Neuronal stem cell (in vitro differentiated cells): ENCODE measurements around the gene TRIM34.

ENCODE experiments used
- DNase-seq: peaks from one replicate; pipeline ENCODE4 v3.0.0-alpha.2; 2013; ENCODE audit warnings: low spot score
- H2AFZ ChIP-seq: one replicate; pipeline ENCODE4 v1.6.1; 2013; ENCODE audit warnings: mild to moderate bottlenecking, low read length, inconsistent platforms
- H2AK5ac ChIP-seq: 2 replicates; pipeline ENCODE4 v1.6.1; 2013; ENCODE audit warnings: low read depth, mild to moderate bottlenecking, inconsistent platforms, low read length, moderate library complexity, mixed read lengths
- H2BK120ac ChIP-seq: 2 replicates; pipeline ENCODE4 v1.6.1; 2013; ENCODE audit warnings: low read depth, mild to moderate bottlenecking, inconsistent platforms, low read length, moderate library complexity, mixed read lengths
- H2BK12ac ChIP-seq: one replicate; pipeline ENCODE4 v1.6.1; 2013; ENCODE audit warnings: low read length, inconsistent platforms
- H2BK15ac ChIP-seq: 2 replicates; pipeline ENCODE4 v1.6.1; 2013; ENCODE audit warnings: mild to moderate bottlenecking, low read length, inconsistent platforms, mixed read lengths
- H2BK5ac ChIP-seq: one replicate; pipeline ENCODE4 v1.6.1; 2013; ENCODE audit warnings: inconsistent platforms, mild to moderate bottlenecking, low read length, moderate library complexity
- H3K14ac ChIP-seq: one replicate; pipeline ENCODE4 v1.6.1; 2013; ENCODE audit warnings: low read length, inconsistent platforms
- H3K18ac ChIP-seq: 2 replicates; pipeline ENCODE4 v1.6.1; 2013; ENCODE audit warnings: low read length, inconsistent platforms
- H3K23ac ChIP-seq: 2 replicates; pipeline ENCODE4 v1.6.1; 2013; ENCODE audit warnings: low read depth, mild to moderate bottlenecking, mixed read lengths, low read length, inconsistent platforms; ENCODE audit not compliant: poor library complexity
- H3K27ac ChIP-seq: replicated peaks from 3 replicates; pipeline ENCODE4 v1.5.1; 2013; ENCODE audit warnings: low read length, inconsistent platforms
- H3K27me3 ChIP-seq, 3 experiments: 2 replicates each; pipeline ENCODE4 v1.6.1; 2013; ENCODE audit warnings: low read length in 3 of 3, mild to moderate bottlenecking in 2 of 3, inconsistent platforms in 1 of 3, low read depth in 1 of 3, mixed read lengths in 1 of 3, moderate library complexity in 1 of 3; ENCODE audit not compliant: control insufficient read depth in 3 of 3, insufficient read depth in 3 of 3
- H3K36me3 ChIP-seq, 2 donors: replicated peaks in 1 of 2; 2 replicates each; pipeline ENCODE4 v1.6.1; 2013; ENCODE audit warnings: low read length in 2 of 2; ENCODE audit not compliant: control insufficient read depth in 2 of 2, insufficient read depth in 2 of 2
- H3K4ac ChIP-seq: 2 replicates; pipeline ENCODE4 v1.6.1; 2013; ENCODE audit warnings: inconsistent platforms, mild to moderate bottlenecking, low read length, moderate library complexity
- H3K4me1 ChIP-seq, 2 donors: 1 replicate in 1 of 2; 2 replicates in 1 of 2; pipeline ENCODE4 v1.6.1; 2013; ENCODE audit warnings: low read length in 2 of 2, low read depth in 1 of 2; ENCODE audit not compliant: control insufficient read depth in 2 of 2, insufficient read depth in 1 of 2
- H3K4me2 ChIP-seq: one replicate; pipeline ENCODE4 v1.6.1; 2013; ENCODE audit warnings: mild to moderate bottlenecking, low read length, inconsistent platforms; ENCODE audit not compliant: insufficient read depth, poor library complexity, severe bottlenecking
- H3K4me3 ChIP-seq, 2 donors: 2 replicates each; pipeline ENCODE4 v1.5.1; 2013; ENCODE audit warnings: low read length in 2 of 2, mild to moderate bottlenecking in 2 of 2, inconsistent platforms in 1 of 2, moderate library complexity in 1 of 2
- H3K79me1 ChIP-seq: one replicate; pipeline ENCODE4 v1.6.1; 2013; ENCODE audit warnings: low read depth, mild to moderate bottlenecking, inconsistent platforms, low read length, moderate library complexity
- H3K9ac ChIP-seq: one replicate; pipeline ENCODE4 v1.6.1; 2013; ENCODE audit warnings: mild to moderate bottlenecking, low read depth, low read length, inconsistent platforms; ENCODE audit not compliant: poor library complexity
- H3K9me3 ChIP-seq, 2 donors: replicated peaks in 1 of 2; 2 replicates each; pipeline versions ENCODE3 to v1.6.1; 2013; ENCODE audit warnings: low read length in 2 of 2, mild to moderate bottlenecking in 2 of 2, inconsistent platforms in 1 of 2, low read depth in 1 of 2, mixed read lengths in 1 of 2, moderate library complexity in 1 of 2; ENCODE audit not compliant: control insufficient read depth in 2 of 2, insufficient read depth in 1 of 2
- H4K8ac ChIP-seq: one replicate; pipeline ENCODE4 v1.6.1; 2013; ENCODE audit warnings: low read depth, mild to moderate bottlenecking, inconsistent platforms, low read length, moderate library complexity
- H4K91ac ChIP-seq: one replicate; pipeline ENCODE4 v1.6.1; 2013; ENCODE audit warnings: low read length, low read depth, mild to moderate bottlenecking, inconsistent platforms; ENCODE audit not compliant: poor library complexity
- WGBS, 2 donors: extraction: QIAGEN DNeasy Blood & Tissue Kit; methylation state at CpG; one replicate each; pipeline ENCODE4 v1.1.7; 2013; ENCODE audit warnings: missing lambda C conversion rate in 2 of 2, mixed read lengths in 1 of 2; ENCODE audit not compliant: insufficient read length in 2 of 2, insufficient replicate concordance in 1 of 2; ENCODE audit errors: extremely low coverage in 2 of 2; 5-methylcytosine and 5-hydroxymethylcytosine counted together

Gene TRIM34

GRCh38 chr11:5684646-5685362 lies 60.0 kb downstream of the TRIM34 start, which contains the start of gene TRIM5:
TSS of gene TRIM5 (minus strand) at chr11:5685074. CDS start at chr11:5680177, 4,897 bp downstream.
- Histone ChIP-seq H3K4me3 (peak within 1 kb of the TSS; percentile 70 to 76), H2BK5ac (no peak within 1 kb of the TSS), H4K8ac (no peak within 1 kb of the TSS), H2BK120ac (no peak within 1 kb of the TSS), H3K4me1 (peaks cover 0 to 3% of the 10 kb centered on the region in 2 donors), H2BK15ac (no peak within 1 kb of the TSS), H3K4ac (no peak within 1 kb of the TSS), H3K79me1 (no peaks in the 10 kb centered on the region), H3K18ac (no peak within 1 kb of the TSS), H3K27ac (peak within 1 kb of the TSS; percentile 58), H4K91ac (no peak within 1 kb of the TSS), H3K23ac (no peak within 1 kb of the TSS), H3K27me3 (no peaks in the 10 kb centered on the region), H3K36me3 (peaks cover under 1 to 17% of the 10 kb centered on the region in 2 donors), H3K9ac (no peak within 1 kb of the TSS), H2AFZ (peak within 1 kb of the TSS; percentile 97), H3K9me3 (peaks cover 4% of the 10 kb centered on the region in 2 donors), H2BK12ac (peak within 1 kb of the TSS; percentile 8), H3K14ac (no peak within 1 kb of the TSS), H3K4me2 (peak within 1 kb of the TSS; percentile 63), H2AK5ac (no peak within 1 kb of the TSS)
- DNase-seq = peak; percentile 74
- WGBS, 2 donors = no CpG with 5 or more reads among the region's 13 CpGs

DNA sequence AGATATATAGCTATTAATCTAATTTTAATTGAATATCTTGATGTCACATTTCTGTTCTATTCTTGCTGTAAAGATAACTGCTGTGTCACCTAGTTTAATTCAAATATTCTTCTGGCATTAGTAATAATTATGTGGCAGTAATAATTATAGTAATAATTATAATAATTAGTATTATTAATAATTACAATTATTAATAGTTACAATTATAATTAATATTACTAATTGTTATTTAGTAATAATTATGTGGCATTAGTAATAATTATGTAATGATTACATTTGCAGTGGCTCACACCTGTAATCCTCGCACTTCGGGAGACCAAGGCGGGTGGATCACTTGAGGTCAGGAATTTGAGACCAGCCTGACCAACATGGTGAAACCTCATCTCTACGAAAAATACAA lies 61.6 kb downstream of the TRIM34 start:
- no peak overlapping the region for H2AK5ac ChIP-seq
- no peak overlapping the region for H3K4ac ChIP-seq
- no peak overlapping the region for H2BK12ac ChIP-seq
- H3K4me3 ChIP-seq = no peak overlapping the region
- H3K14ac ChIP-seq = no peak overlapping the region
- no peak overlapping the region for H2AFZ ChIP-seq
- no peaks in the 10 kb centered on the region for H3K79me1 ChIP-seq
- H4K8ac ChIP-seq = no peak overlapping the region
- peaks cover 4 to 5% of the 10 kb centered on the region in 2 donors for H3K9me3 ChIP-seq
- no peak overlapping the region for H4K91ac ChIP-seq
- no peak overlapping the region for H2BK5ac ChIP-seq
- H2BK120ac ChIP-seq = no peak overlapping the region
- H3K9ac ChIP-seq = no peak overlapping the region
- no CpG with 5 or more reads among the region's 4 CpGs for WGBS, 2 donors
- H3K27me3 ChIP-seq = no peaks in the 10 kb centered on the region
- H3K23ac ChIP-seq = no peak overlapping the region
- H3K4me1 ChIP-seq = peaks cover 0 to 8% of the 10 kb centered on the region in 2 donors
- H2BK15ac ChIP-seq = no peak overlapping the region
- H3K18ac ChIP-seq = no peak overlapping the region
- no peak overlapping the region for H3K4me2 ChIP-seq
- no peak overlapping the region for H3K27ac ChIP-seq
- H3K36me3 ChIP-seq = peaks cover 0 to 4% of the 10 kb centered on the region in 2 donors
- no peak for DNase-seq

- no peak overlapping the region for H2BK5ac ChIP-seq
- no peak overlapping the region for H4K8ac ChIP-seq
- no peak overlapping the region for H3K27ac ChIP-seq
- no peak overlapping the region for H3K4ac ChIP-seq
- no peak overlapping the region for H2BK12ac ChIP-seq
- H3K9me3 ChIP-seq = peaks cover 2 to 5% of the 10 kb centered on the region in 2 donors
- H2BK15ac ChIP-seq = no peak overlapping the region
- H3K23ac ChIP-seq = no peak overlapping the region
- no CpG with 5 or more reads among the region's 1 CpG for WGBS, 2 donors
- peaks cover 0 to 8% of the 10 kb centered on the region in 2 donors for H3K4me1 ChIP-seq
- H3K36me3 ChIP-seq = no peaks in the 10 kb centered on the region
- no peak overlapping the region for H2AFZ ChIP-seq
- no peak overlapping the region for H2BK120ac ChIP-seq
- no peak for DNase-seq
- H3K14ac ChIP-seq = no peak overlapping the region
- no peak overlapping the region for H2AK5ac ChIP-seq
- H3K4me3 ChIP-seq = no peak overlapping the region
- no peak overlapping the region for H3K9ac ChIP-seq
- H4K91ac ChIP-seq = no peak overlapping the region
- no peaks in the 10 kb centered on the region for H3K79me1 ChIP-seq
- no peaks in the 10 kb centered on the region for H3K27me3 ChIP-seq
- H3K18ac ChIP-seq = no peak overlapping the region
- no peak overlapping the region for H3K4me2 ChIP-seq
Measured at GRCh38 chr11:5688482-5688881, 63.7 kb downstream of the TRIM34 start.

DNA sequence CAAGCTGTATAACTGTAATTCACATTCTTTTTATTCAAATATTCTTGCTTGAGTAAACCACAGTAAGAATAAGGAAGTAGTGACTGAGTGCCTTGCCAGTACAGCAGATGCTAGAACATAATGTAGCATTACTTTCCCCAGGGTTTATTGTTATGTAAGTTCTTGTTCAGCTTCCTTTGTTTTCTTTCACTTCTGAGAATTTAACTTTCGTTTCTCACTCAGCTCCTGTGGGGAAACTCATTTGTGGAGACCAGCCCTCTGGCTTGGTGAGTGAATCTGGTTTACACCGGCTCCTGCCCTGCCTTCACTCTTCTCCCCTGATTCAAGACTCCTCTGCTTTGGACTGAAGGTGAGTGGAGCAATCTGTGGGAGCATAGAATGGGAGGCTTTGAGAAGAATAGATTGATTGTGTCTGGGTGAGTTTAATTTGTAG lies 64.8 kb downstream of the TRIM34 start, which contains the start of gene TRIM22:
Gene TRIM22 (plus strand): TSS at position 240 of the 433 bp plus-strand sequence. CDS start 6,443 bp downstream, outside the sequence.
- H2AK5ac ChIP-seq = no peak within 1 kb of the TSS
- no peak within 1 kb of the TSS for H2BK5ac ChIP-seq
- no peak within 1 kb of the TSS for H2BK15ac ChIP-seq
- peak within 1 kb of the TSS in 1 of 2 donors; percentile 29 for H3K4me3 ChIP-seq
- no peak within 1 kb of the TSS for H3K9ac ChIP-seq
- no peak within 1 kb of the TSS for H3K18ac ChIP-seq
- no peaks in the 10 kb centered on the region for H3K36me3 ChIP-seq
- peak within 1 kb of the TSS; percentile 86 for H2AFZ ChIP-seq
- WGBS, 2 donors = no CpG with 5 or more reads among the region's 2 CpGs
- H3K4ac ChIP-seq = no peak within 1 kb of the TSS
- no peak within 1 kb of the TSS for H3K23ac ChIP-seq
- H2BK120ac ChIP-seq = no peak within 1 kb of the TSS
- no peak within 1 kb of the TSS for H4K8ac ChIP-seq
- peak within 1 kb of the TSS; percentile 23 for H3K27ac ChIP-seq
- no peak for DNase-seq
- H3K79me1 ChIP-seq = no peaks in the 10 kb centered on the region
- H2BK12ac ChIP-seq = no peak within 1 kb of the TSS
- no peak within 1 kb of the TSS for H3K4me2 ChIP-seq
- H3K14ac ChIP-seq = no peak within 1 kb of the TSS
- H3K4me1 ChIP-seq = peaks cover 0 to 8% of the 10 kb centered on the region in 2 donors
- no peak within 1 kb of the TSS for H4K91ac ChIP-seq
- H3K9me3 ChIP-seq = peaks cover 2 to 5% of the 10 kb centered on the region in 2 donors
- H3K27me3 ChIP-seq = no peaks in the 10 kb centered on the region
